ENCODE data around the gene CASP6.
A peak's percentile ranks its signal among the peaks of the same experiment; 100 is the strongest.

CASP6 gene

DNA sequence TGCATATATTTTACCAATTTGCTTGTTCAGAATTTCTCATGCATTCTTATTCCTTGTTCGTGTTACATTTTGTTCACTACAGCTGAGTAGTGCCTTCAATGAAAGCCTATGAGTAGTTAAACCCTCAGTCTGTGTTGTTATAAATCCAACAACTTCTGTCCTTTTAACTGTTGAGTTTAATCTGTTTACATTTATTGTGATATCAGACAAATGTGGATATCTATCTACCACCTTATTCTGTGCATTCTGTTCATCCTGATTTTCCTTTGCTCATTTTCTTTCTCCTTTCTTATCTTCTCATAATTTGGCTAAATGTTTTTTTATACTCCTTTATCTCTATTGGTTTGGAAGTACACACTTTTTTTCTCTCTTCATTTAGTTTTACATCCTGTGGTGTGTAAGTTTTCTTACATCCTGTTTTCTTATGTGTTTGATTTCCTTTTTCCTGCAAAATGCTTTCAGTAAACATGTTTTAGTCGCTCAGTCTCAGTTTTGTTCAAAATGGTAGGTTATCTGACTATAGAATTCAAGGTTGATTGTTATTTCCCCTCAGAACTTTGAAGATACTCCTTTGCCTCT lies 54.2 kb downstream of the CASP6 start:
- no peaks in the 10 kb centered on the region for H3K36me3 ChIP-seq (replicated peaks)
- H3K27ac ChIP-seq, result no peak overlapping the region
- H3K4me3 ChIP-seq (ENCODE audit: low read depth, low read length), result no peak overlapping the region
- in situ Hi-C loops (cut with HindIII; ENCODE audit: low pct_ligation_motif_present, low sequenced_read_pairs), result no loop called here
- H3K27me3 ChIP-seq (replicated peaks), result no peaks in the 10 kb centered on the region
- DNase-seq, result no peak
- TF ChIP-seq, protein P1, sequence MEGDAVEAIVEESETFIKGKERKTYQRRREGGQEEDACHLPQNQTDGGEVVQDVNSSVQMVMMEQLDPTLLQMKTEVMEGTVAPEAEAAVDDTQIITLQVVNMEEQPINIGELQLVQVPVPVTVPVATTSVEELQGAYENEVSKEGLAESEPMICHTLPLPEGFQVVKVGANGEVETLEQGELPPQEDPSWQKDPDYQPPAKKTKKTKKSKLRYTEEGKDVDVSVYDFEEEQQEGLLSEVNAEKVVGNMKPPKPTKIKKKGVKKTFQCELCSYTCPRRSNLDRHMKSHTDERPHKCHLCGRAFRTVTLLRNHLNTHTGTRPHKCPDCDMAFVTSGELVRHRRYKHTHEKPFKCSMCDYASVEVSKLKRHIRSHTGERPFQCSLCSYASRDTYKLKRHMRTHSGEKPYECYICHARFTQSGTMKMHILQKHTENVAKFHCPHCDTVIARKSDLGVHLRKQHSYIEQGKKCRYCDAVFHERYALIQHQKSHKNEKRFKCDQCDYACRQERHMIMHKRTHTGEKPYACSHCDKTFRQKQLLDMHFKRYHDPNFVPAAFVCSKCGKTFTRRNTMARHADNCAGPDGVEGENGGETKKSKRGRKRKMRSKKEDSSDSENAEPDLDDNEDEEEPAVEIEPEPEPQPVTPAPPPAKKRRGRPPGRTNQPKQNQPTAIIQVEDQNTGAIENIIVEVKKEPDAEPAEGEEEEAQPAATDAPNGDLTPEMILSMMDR (IDR thresholded peaks at IDR 0.05; ENCODE audit: low read depth, low read length, missing control alignments), result no peak

GRCh38 chr4:109648266-109648996 lies 54.8 kb downstream of the CASP6 start:
- in situ Hi-C loops (cut with HindIII; ENCODE audit: low pct_ligation_motif_present, low sequenced_read_pairs), result no loop called here
- H3K27ac ChIP-seq, result no peak overlapping the region
- no peak overlapping the region for H3K4me3 ChIP-seq (ENCODE audit: low read depth, low read length)
- H3K27me3 ChIP-seq (replicated peaks), result no peaks in the 10 kb centered on the region
- peak; percentile 28 for DNase-seq
- H3K36me3 ChIP-seq (replicated peaks), result no peaks in the 10 kb centered on the region
- TF ChIP-seq, protein P1 (IDR thresholded peaks at IDR 0.05; ENCODE audit: low read depth, low read length, missing control alignments), result no peak

DNA sequence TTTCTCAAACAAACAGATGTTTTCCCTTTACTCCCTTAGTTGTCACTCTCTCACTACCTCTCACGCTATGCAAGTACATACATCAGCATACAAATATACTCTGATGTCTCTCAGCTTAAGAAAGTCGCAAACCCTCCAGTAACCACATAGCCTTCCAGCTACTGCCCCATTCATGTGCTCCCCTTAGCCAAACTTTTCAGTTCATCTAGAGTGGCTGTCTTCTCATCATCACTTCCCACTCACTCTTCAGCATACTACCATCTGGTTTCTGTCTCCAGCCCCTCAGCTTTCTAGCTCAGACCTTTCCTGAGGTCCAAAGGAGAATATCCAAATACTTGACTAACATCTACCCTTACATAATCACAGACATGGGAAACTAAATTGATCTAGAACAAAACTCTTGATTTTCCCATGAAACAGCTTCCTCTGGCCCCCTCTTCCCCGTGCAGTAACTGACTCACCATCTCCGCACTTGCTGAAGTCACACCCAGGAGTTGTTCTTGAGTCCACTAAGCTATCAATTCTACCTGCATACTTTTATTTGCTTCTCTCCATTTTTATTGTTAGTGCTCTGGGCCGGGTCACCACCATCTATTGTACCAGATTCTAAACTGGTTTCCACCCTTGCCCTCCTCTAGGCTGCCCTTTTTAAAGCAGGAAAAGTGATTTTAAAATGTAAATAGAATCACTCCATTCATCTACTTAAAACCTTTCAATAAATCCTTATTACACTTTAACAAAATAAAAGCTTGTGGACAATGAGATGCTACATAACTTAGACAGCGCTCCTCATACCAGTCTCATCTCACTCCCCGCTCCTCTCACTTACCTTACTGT lies 57.2 kb downstream of the CASP6 start:
- Histone ChIP-seq H3K4me3 (ENCODE audit: low read depth, low read length) (no peak overlapping the region), H3K27ac (no peak overlapping the region), H3K36me3 (replicated peaks) (no peaks in the 10 kb centered on the region), H3K27me3 (replicated peaks) (no peaks in the 10 kb centered on the region)
- no peak for DNase-seq
- in situ Hi-C loops (cut with HindIII; ENCODE audit: low pct_ligation_motif_present, low sequenced_read_pairs), result no loop called here
- TF ChIP-seq, protein P1 (IDR thresholded peaks at IDR 0.05; ENCODE audit: low read depth, low read length, missing control alignments), result no peak

- H3K27ac ChIP-seq, result no peak overlapping the region
- in situ Hi-C loops (cut with HindIII; ENCODE audit: low pct_ligation_motif_present, low sequenced_read_pairs), result no loop called here
- H3K4me3 ChIP-seq (ENCODE audit: low read depth, low read length), result no peak overlapping the region
- no peaks in the 10 kb centered on the region for H3K36me3 ChIP-seq (replicated peaks)
- DNase-seq, result no peak
- no peaks in the 10 kb centered on the region for H3K27me3 ChIP-seq (replicated peaks)
- TF ChIP-seq, protein P1 (IDR thresholded peaks at IDR 0.05; ENCODE audit: low read depth, low read length, missing control alignments), result no peak
These were observed 62.6 kb downstream of the CASP6 start for GRCh38 chr4:109640644-109641043.

Data from brain microvascular endothelial cell (primary cell).